Dendritic cell treated with granulocyte-macrophage colony-stimulating factor and Interleukin-4, amounts not matched to agents 40 ng/mL and 50 ng/mL, for 4 days (primary cell): Measurements from ENCODE around the gene ZNF217.
"Not testable (repeated sequence)": the region's sequence is repeated elsewhere in the genome, so short reads cannot be mapped to it uniquely, and the experiment has no call there.

Experiments
- H3K27ac Mint-ChIP-seq: one replicate; pipeline ENCODE4 v1.8.0; 2022; ENCODE audit warnings: mild to moderate bottlenecking, mixed read lengths
- H3K27me3 Mint-ChIP-seq: one replicate; pipeline ENCODE4 v1.8.0; 2022; ENCODE audit warnings: mild to moderate bottlenecking, mixed read lengths
- H3K36me3 Mint-ChIP-seq: one replicate; pipeline ENCODE4 v1.8.0; 2022; ENCODE audit warnings: low read depth, mixed read lengths
- H3K4me1 Mint-ChIP-seq: one replicate; pipeline ENCODE4 v1.8.0; 2022; ENCODE audit warnings: low read depth, mixed read lengths
- H3K4me3 Mint-ChIP-seq: one replicate; pipeline ENCODE4 v1.8.0; 2022; ENCODE audit warnings: mild to moderate bottlenecking, moderate library complexity, mixed read lengths
- H3K9me3 Mint-ChIP-seq: one replicate; pipeline ENCODE4 v1.8.0; 2022; ENCODE audit warnings: mixed read lengths
- intact Hi-C: fragments of 100-400 bp; cut with micrococcal nuclease; formaldehyde crosslinking; loops from one replicate; pipeline ENCODE4 v1.15.0; 2022

ZNF217 gene

GRCh38 chr20:53550280-53551187, 43.1 kb downstream of the ZNF217 start:
- Mint-ChIP-seq H3K27me3 (no peaks in the 10 kb centered on the region), H3K36me3 (no peaks in the 10 kb centered on the region), H3K27ac (no peak overlapping the region), H3K9me3 (no peaks in the 10 kb centered on the region), H3K4me3 (no peak overlapping the region), H3K4me1 (no peaks in the 10 kb centered on the region)
- intact Hi-C loops: no loop called here

DNA sequence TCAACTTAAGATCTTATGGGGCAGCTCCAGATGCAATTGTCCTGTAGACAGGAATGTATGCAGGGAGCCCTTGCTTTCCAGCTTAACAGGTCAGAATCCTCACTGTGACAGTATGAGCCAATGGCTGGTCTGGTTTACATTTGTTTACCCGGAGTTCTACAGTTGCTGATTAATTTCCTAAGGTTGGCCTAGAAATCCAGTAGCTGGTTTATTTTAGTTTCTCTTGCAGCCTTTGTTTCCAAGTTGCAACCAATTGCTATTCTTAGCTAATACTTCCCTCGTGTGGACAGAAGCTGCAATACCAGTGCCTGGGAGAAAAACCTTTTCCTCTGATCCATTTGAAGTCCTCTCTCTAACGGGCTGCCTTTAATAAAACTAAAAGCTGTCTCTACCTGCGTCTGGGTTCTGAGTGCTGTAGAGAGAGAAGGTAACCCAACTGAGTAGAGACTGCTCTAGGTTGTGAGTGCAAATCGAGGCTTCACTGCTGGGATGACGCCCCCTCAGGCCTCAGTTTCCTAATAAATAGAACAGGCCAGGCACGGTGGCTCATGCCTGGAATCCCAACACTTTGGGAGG, 45.9 kb downstream of the ZNF217 start:
- Mint-ChIP-seq H3K36me3 (no peaks in the 10 kb centered on the region), H3K27ac (no peak overlapping the region), H3K27me3 (no peaks in the 10 kb centered on the region), H3K4me3 (no peak overlapping the region), H3K9me3 (no peaks in the 10 kb centered on the region), H3K4me1 (no peaks in the 10 kb centered on the region)
- intact Hi-C loops: loop anchor here (1.0 to 5.0 kb wide), 2 partner anchors 389 to 1305 kb away; no protein-coding TSS in a partner anchor

DNA sequence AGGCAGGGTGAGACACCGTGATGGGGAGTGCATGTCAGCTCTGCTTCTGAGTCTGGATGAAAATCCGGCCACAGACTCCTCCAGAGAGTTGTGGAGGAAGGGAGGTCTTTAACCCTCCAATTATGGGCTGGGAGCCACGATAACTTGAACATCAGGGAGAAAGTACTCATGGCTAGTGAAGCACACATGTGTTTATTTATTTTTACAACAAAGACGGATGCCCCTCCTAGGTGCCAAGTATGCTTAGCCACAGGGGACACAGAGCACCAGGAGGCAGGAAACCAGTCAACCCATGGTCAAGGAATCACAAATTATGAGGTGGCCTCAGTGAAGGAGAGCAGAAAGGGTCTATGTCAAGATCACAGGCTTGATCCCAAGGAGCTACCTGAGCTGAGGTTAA, 54.1 kb downstream of the ZNF217 start:
- Mint-ChIP-seq H3K27me3 (peaks cover 8% of the 10 kb centered on the region), H3K27ac (no peak overlapping the region), H3K4me3 (no peak overlapping the region), H3K4me1 (no peaks in the 10 kb centered on the region), H3K36me3 (no peaks in the 10 kb centered on the region), H3K9me3 (no peaks in the 10 kb centered on the region)
- intact Hi-C loops: no loop called here

DNA sequence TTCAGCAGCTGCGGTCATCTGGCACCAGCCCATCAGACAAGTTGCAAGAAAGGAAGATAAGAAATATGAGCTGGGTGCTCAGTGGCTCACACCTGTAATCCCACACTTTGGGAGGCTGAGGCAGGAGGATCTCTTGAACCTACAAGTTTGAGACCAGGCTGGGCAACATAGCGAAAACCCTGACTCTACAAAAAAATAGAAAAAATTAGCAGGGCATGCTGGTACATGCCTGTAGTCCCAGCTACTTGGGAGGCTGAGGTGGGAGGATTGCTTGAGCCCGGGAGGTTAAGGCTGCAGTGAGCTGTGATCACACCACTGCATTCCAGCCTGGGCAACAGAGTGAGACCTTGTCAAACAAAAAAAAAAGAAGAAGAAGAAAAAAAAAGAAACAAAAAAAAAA, 57.3 kb downstream of the ZNF217 start:
- H3K27ac Mint-ChIP-seq, intact Hi-C loops, H3K36me3 Mint-ChIP-seq, H3K9me3 Mint-ChIP-seq, H3K4me3 Mint-ChIP-seq, H3K4me1 Mint-ChIP-seq: not testable (repeated sequence)
- peaks cover 18% of the 10 kb centered on the region for H3K27me3 Mint-ChIP-seq

GRCh38 chr20:53535878-53536277, 57.8 kb downstream of the ZNF217 start:
- H3K9me3 Mint-ChIP-seq: peaks cover under 1% of the 10 kb centered on the region
- H3K27ac Mint-ChIP-seq: no peak overlapping the region
- peaks cover 18% of the 10 kb centered on the region for H3K27me3 Mint-ChIP-seq
- H3K4me3 Mint-ChIP-seq: no peak overlapping the region
- intact Hi-C loops: no loop called here
- peaks cover 9% of the 10 kb centered on the region for H3K4me1 Mint-ChIP-seq
- no peaks in the 10 kb centered on the region for H3K36me3 Mint-ChIP-seq

- no peak overlapping the region for H3K4me3 Mint-ChIP-seq
- H3K9me3 Mint-ChIP-seq: peaks cover 8% of the 10 kb centered on the region
- H3K27me3 Mint-ChIP-seq: peaks cover 18% of the 10 kb centered on the region
- H3K4me1 Mint-ChIP-seq: peaks cover 13% of the 10 kb centered on the region
- no peaks in the 10 kb centered on the region for H3K36me3 Mint-ChIP-seq
- intact Hi-C loops: no loop called here
- H3K27ac Mint-ChIP-seq: no peak overlapping the region
Observed at GRCh38 chr20:53534037-53534436, 59.6 kb downstream of the ZNF217 start.

- peaks cover 18% of the 10 kb centered on the region for H3K27me3 Mint-ChIP-seq
- intact Hi-C loops: no loop called here
- H3K4me3 Mint-ChIP-seq: no peak overlapping the region
- peaks cover 8% of the 10 kb centered on the region for H3K9me3 Mint-ChIP-seq
- no peak overlapping the region for H3K27ac Mint-ChIP-seq
- no peaks in the 10 kb centered on the region for H3K36me3 Mint-ChIP-seq
- peaks cover 13% of the 10 kb centered on the region for H3K4me1 Mint-ChIP-seq
Observed at GRCh38 chr20:53533500-53533899, 60.1 kb downstream of the ZNF217 start.

DNA sequence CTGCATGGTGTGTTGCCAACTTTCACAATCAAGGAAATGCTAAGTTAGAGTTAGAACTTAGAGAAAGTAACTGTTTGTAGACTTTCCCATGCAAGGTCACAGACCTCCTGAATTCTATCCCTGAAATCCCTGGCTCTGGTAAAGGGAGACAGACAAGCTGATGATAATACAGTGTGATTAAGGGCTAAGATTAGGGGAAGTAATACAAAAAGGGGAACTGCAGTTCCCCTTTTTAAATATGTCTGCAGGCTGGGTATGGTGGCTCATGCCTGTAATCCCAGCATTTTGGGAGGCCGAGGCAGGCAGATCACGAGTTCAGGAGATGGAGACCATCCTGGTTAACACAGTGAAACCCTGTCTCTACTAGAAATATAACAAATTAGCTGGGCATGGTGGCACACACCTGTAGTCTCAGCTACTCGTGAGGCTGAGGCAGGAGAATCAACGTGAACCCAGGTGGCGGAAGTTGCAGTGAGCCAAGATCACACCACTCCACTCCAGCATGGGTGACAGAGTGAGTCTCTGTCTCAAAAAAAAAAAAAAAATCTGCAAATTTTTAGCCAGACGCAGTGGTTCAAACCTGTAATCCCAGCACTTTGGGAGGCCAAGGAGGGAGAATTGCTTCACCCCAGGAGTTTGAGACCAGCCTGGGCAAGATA, 60.9 kb downstream of the ZNF217 start:
- intact Hi-C loops, H3K4me3 Mint-ChIP-seq, H3K27ac Mint-ChIP-seq, H3K9me3 Mint-ChIP-seq, H3K36me3 Mint-ChIP-seq: not testable (repeated sequence)
- Mint-ChIP-seq H3K4me1 (peaks cover 13% of the 10 kb centered on the region), H3K27me3 (peaks cover 18% of the 10 kb centered on the region)

GRCh38 chr20:53530440-53530839, 63.2 kb downstream of the ZNF217 start:
- Mint-ChIP-seq H3K36me3 (no peaks in the 10 kb centered on the region), H3K27me3 (peaks cover 13% of the 10 kb centered on the region), H3K9me3 (peaks cover 8% of the 10 kb centered on the region), H3K27ac (no peak overlapping the region), H3K4me1 (peaks cover 13% of the 10 kb centered on the region), H3K4me3 (no peak overlapping the region)
- intact Hi-C loops: no loop called here

- no peak overlapping the region for H3K27ac Mint-ChIP-seq
- H3K4me3 Mint-ChIP-seq: no peak overlapping the region
- intact Hi-C loops: no loop called here
- H3K36me3 Mint-ChIP-seq: no peaks in the 10 kb centered on the region
- H3K27me3 Mint-ChIP-seq: peaks cover 13% of the 10 kb centered on the region
- peaks cover 13% of the 10 kb centered on the region for H3K4me1 Mint-ChIP-seq
- peaks cover 8% of the 10 kb centered on the region for H3K9me3 Mint-ChIP-seq
Observed at GRCh38 chr20:53529658-53530057, 64.0 kb downstream of the ZNF217 start.

- no peak overlapping the region for H3K4me3 Mint-ChIP-seq
- intact Hi-C loops: no loop called here
- H3K27ac Mint-ChIP-seq: no peak overlapping the region
- H3K36me3 Mint-ChIP-seq: no peaks in the 10 kb centered on the region
- H3K4me1 Mint-ChIP-seq: peaks cover 6% of the 10 kb centered on the region
- peaks cover 6% of the 10 kb centered on the region for H3K27me3 Mint-ChIP-seq
- peaks cover 8% of the 10 kb centered on the region for H3K9me3 Mint-ChIP-seq
Observed at GRCh38 chr20:53527196-53527595, 66.4 kb downstream of the ZNF217 start.

GRCh38 chr20:53524589-53525312, 68.9 kb downstream of the ZNF217 start:
- intact Hi-C loops: no loop called here

GRCh38 chr20:53523615-53524014, 70.0 kb downstream of the ZNF217 start:
- intact Hi-C loops, H3K27me3 Mint-ChIP-seq: not testable (repeated sequence)

More at GRCh38 chr20:53524589-53525312, 68.9 kb downstream of the ZNF217 start:
- no peaks in the 10 kb centered on the region for H3K4me1 Mint-ChIP-seq
- no peaks in the 10 kb centered on the region for H3K9me3 Mint-ChIP-seq
- H3K4me3 Mint-ChIP-seq: no peak overlapping the region
- no peak overlapping the region for H3K27ac Mint-ChIP-seq
- no peaks in the 10 kb centered on the region for H3K36me3 Mint-ChIP-seq
- no peaks in the 10 kb centered on the region for H3K27me3 Mint-ChIP-seq

DNA sequence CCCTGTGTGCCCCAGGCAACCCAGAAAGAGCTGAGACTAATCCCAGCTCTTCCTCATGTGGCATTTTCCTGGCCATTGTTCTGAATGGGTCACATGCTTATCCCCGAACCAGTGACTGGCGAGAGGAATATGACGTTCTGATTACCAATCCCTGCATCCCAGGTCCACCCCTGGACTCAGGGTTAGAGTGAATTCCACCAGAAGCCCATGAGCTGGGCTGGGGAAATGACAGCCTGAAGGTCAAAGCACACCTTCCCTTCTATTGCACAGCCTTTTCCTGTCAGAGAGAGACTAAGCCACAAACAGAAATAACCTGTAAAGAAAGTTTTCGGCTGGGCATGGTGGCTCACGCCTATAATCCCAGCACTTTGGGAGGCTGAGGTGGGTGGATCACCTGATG, 70.9 kb downstream of the ZNF217 start:
- Mint-ChIP-seq H3K27ac (no peak overlapping the region), H3K36me3 (no peaks in the 10 kb centered on the region), H3K4me1 (no peaks in the 10 kb centered on the region), H3K9me3 (no peaks in the 10 kb centered on the region), H3K27me3 (no peaks in the 10 kb centered on the region), H3K4me3 (no peak overlapping the region)
- intact Hi-C loops: no loop called here

More at GRCh38 chr20:53523615-53524014, 70.0 kb downstream of the ZNF217 start:
- H3K36me3 Mint-ChIP-seq, H3K9me3 Mint-ChIP-seq, H3K27ac Mint-ChIP-seq, H3K4me3 Mint-ChIP-seq, H3K4me1 Mint-ChIP-seq: not testable (repeated sequence)
